ENCODE measurements around the gene PDGFRB. TPM values are rescaled to one million over a fixed set of nuclear protein-coding genes. Genes with fewer than 3 reads are reported as not detected.
A peak's percentile ranks its signal among the peaks of the same experiment; 100 is the strongest.

Gene PDGFRB
- total RNA-seq, 2 donors from 2014 or later = 24.1 to 34.2 TPM

- Histone ChIP-seq H3K27me3 (no peaks in the 10 kb centered on the region), H3K4me3 (no peak overlapping the region), H3K9me3 (no peaks in the 10 kb centered on the region), H3K4me1 (no peaks in the 10 kb centered on the region), H3K27ac (no peak overlapping the region), H3K36me3 (replicated peaks in 1 of 2; ENCODE audit: insufficient read depth in 1 of 2, low read depth in 2 of 2) (no peaks in the 10 kb centered on the region)
- DNase-seq (no peak), ATAC-seq (no peak)
- TF ChIP-seq CTCF (IDR thresholded peaks at IDR 0.05) (no peak), POLR2A (IDR thresholded peaks at IDR 0.05) (no peak)
- intact Hi-C loops (cut with DNase I) = no loop called here
- 79 to 82% methylated on average over 6 to 7 of the region's 7 CpGs for WGBS, 2 donors
Measured at GRCh38 chr5:150147670-150148069, 8.0 kb downstream of the PDGFRB start.

GRCh38 chr5:150146862-150147601 lies 8.6 kb downstream of the PDGFRB start:
- no peak overlapping the region for H3K4me3 ChIP-seq
- ATAC-seq = no peak
- WGBS, 2 donors = 91 to 92% methylated on average over 10 to 14 of the region's 14 CpGs

DNA sequence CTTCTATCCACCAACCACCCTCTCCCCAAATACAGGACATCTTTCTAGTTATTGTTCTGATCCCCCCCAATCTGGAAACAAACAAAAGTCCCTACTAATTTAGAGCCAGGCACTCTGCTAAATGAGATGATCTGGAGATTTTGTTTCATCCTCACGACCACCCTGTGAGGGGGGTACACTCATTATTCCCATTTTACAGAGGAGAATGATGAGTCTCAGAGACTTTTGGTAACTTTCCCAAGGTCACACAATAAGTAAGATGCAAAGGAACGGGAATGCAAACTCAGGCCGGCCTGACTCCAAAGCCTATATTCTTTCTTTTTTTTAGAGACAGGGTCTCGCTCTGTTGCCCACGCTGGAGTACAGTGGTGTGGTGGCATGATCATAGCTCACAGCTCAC lies 9.4 kb downstream of the PDGFRB start:
- WGBS, 2 donors = 80 to 82% methylated on average over 5 of the region's 5 CpGs
- Histone ChIP-seq H3K27me3 (no peaks in the 10 kb centered on the region), H3K9me3 (no peaks in the 10 kb centered on the region), H3K4me3 (no peak overlapping the region), H3K27ac (no peak overlapping the region), H3K4me1 (no peaks in the 10 kb centered on the region), H3K36me3 (replicated peaks in 1 of 2; ENCODE audit: insufficient read depth in 1 of 2, low read depth in 2 of 2) (no peaks in the 10 kb centered on the region)
- intact Hi-C loops (cut with DNase I) = no loop called here
- ATAC-seq = no peak
- DNase-seq = no peak
- TF ChIP-seq POLR2A (IDR thresholded peaks at IDR 0.05) (no peak), CTCF (IDR thresholded peaks at IDR 0.05) (no peak)

More at GRCh38 chr5:150146862-150147601, 8.6 kb downstream of the PDGFRB start:
- no peaks in the 10 kb centered on the region for H3K36me3 ChIP-seq (replicated peaks in 1 of 2; ENCODE audit: insufficient read depth in 1 of 2, low read depth in 2 of 2)
- no peak for TF ChIP-seq CTCF (IDR thresholded peaks at IDR 0.05)
- TF ChIP-seq POLR2A (IDR thresholded peaks at IDR 0.05) = no peak
- H3K4me1 ChIP-seq = no peaks in the 10 kb centered on the region
- DNase-seq = no peak
- no peak overlapping the region for H3K27ac ChIP-seq
- no peaks in the 10 kb centered on the region for H3K27me3 ChIP-seq
- no peaks in the 10 kb centered on the region for H3K9me3 ChIP-seq
- intact Hi-C loops (cut with DNase I) = no loop called here

- intact Hi-C loops (cut with DNase I) = no loop called here
- DNase-seq (no peak), ATAC-seq (no peak)
- Histone ChIP-seq H3K27ac (no peak overlapping the region), H3K36me3 (replicated peaks in 1 of 2; ENCODE audit: insufficient read depth in 1 of 2, low read depth in 2 of 2) (no peaks in the 10 kb centered on the region), H3K27me3 (no peaks in the 10 kb centered on the region), H3K4me1 (no peaks in the 10 kb centered on the region), H3K9me3 (no peaks in the 10 kb centered on the region), H3K4me3 (no peak overlapping the region)
- TF ChIP-seq POLR2A (IDR thresholded peaks at IDR 0.05) = no peak
- 37 to 49% methylated on average over 4 of the region's 4 CpGs for WGBS, 2 donors
Measured at GRCh38 chr5:150144879-150145278, 10.8 kb downstream of the PDGFRB start.

- Histone ChIP-seq H3K27ac (peak overlapping the region in 2 of 4 donors; percentile 33 to 45), H3K4me3 (no peak overlapping the region), H3K36me3 (replicated peaks in 1 of 2; ENCODE audit: insufficient read depth in 1 of 2, low read depth in 2 of 2) (no peaks in the 10 kb centered on the region), H3K9me3 (no peaks in the 10 kb centered on the region), H3K4me1 (no peaks in the 10 kb centered on the region), H3K27me3 (no peaks in the 10 kb centered on the region)
- DNase-seq (peak in 3 of 4 donors; percentile 31 to 60 (median 44)), ATAC-seq (peak; percentile 36)
- intact Hi-C loops (cut with DNase I) = no loop called here
- TF ChIP-seq CTCF (IDR thresholded peaks at IDR 0.05) (no peak), POLR2A (IDR thresholded peaks at IDR 0.05) (no peak)
- WGBS, 2 donors = 64 to 73% methylated on average over 14 of the region's 14 CpGs
Measured at GRCh38 chr5:150144246-150144801, 11.3 kb downstream of the PDGFRB start.

Measured in body of pancreas (tissue), 4 donors.